ENCODE results near the gene WDR33.
"Not testable (repeated sequence)": the region's sequence is repeated elsewhere in the genome, so short reads cannot be mapped to it uniquely, and the experiment has no call there.

Gene WDR33

DNA sequence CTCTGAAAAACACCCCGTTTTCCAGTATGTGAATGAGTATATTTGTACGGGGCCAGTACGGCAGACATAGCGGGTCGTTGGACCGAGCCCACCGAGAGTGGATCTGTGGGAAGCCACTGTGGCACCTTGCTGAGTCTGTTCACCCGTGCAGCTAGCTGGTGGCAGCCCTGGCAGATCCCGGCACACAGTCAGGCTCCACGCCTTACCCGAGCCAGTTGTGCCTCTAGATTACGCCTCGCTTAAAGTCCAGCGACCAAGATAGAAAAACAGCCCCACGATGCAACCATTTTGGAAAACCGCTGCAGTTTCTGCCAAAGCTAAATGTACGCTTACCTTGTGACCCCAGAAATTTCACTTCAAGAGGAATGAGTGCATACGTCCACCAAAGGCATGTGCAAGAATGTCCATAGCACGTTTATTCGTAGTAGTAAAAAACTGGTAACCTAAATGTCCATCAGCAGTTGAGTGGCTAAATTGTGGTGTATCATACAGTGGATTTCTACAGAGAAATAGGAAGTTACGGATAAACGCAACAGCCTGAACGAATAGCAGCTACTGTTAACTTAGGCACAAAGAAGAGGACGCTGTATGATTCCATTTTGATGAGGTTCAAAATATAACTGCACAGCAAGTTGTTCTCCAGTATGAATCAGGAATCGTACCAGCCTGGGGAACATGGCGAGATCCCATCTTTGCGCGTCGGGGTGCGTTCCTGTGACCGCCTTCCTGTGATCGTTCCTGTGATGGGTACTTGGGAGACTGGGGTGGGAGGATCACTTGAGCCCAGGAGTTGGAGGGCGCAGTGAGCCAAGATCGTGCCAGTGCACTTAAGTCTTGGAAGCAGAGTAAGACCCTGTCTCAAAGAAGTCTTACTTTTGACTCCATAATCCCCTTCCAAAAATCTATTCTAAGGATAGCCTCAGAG, 688 bp upstream of the WDR33 start:
- H3K27me3 ChIP-seq (ENCODE audit: control insufficient read depth, insufficient read depth, low read length): no peaks in the 10 kb centered on the region
- DNase-seq (ENCODE audit: low read depth, low spot score): no peak
- peak overlapping the region; percentile 85; the same call in 1 of the 2 replicates for H3K4me3 ChIP-seq (ENCODE audit: low read length)
- H3K27ac ChIP-seq (ENCODE audit: low read length): no peak overlapping the region
- no CpG with 5 or more reads among the region's 34 CpGs for WGBS (ENCODE audit: insufficient coverage, insufficient read length)
- H3K36me3 ChIP-seq (ENCODE audit: control insufficient read depth, insufficient read depth, low read length): no peaks in the 10 kb centered on the region
- no peaks in the 10 kb centered on the region for H3K4me1 ChIP-seq (ENCODE audit: control insufficient read depth, insufficient read depth, low read length)
- no peaks in the 10 kb centered on the region for H3K9me3 ChIP-seq (ENCODE audit: control insufficient read depth, insufficient read depth, low read length)

DNA sequence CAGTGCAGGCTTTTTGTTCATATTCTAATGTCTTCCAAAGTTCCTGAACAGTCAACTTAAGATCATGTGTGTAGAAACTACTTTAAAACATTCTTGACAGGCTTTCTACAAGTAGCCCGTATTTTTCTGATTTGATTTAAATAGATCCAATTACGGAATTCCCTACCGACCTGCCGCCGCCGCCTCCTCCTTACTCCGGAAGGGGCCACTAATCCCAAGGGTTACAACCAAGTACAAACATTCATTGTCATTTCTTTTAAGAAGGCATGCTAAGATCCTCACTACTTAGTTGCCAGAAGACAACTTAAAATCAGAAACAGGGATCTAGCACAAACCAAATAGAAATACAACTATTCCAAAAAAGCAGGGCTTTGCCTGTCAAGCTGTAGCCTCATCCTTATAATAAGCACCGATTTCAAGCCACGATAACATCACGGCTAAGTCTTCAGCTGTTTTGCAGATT, 784 bp downstream of the WDR33 start:
- DNase-seq (ENCODE audit: low read depth, low spot score): no peak
- Histone ChIP-seq H3K4me3 (ENCODE audit: low read length) (peak overlapping the region; percentile 85; the same call in 1 of the 2 replicates), H3K9me3 (ENCODE audit: control insufficient read depth, insufficient read depth, low read length) (no peaks in the 10 kb centered on the region), H3K27me3 (ENCODE audit: control insufficient read depth, insufficient read depth, low read length) (no peaks in the 10 kb centered on the region), H3K27ac (ENCODE audit: low read length) (no peak overlapping the region), H3K4me1 (ENCODE audit: control insufficient read depth, insufficient read depth, low read length) (no peaks in the 10 kb centered on the region), H3K36me3 (ENCODE audit: control insufficient read depth, insufficient read depth, low read length) (no peaks in the 10 kb centered on the region)
- WGBS (ENCODE audit: insufficient coverage, insufficient read length): no CpG with 5 or more reads among the region's 10 CpGs

- no peaks in the 10 kb centered on the region for H3K36me3 ChIP-seq (ENCODE audit: control insufficient read depth, insufficient read depth, low read length)
- no peak overlapping the region for H3K27ac ChIP-seq (ENCODE audit: low read length)
- no CpG with 5 or more reads among the region's 3 CpGs for WGBS (ENCODE audit: insufficient coverage, insufficient read length)
- H3K27me3 ChIP-seq (ENCODE audit: control insufficient read depth, insufficient read depth, low read length): no peaks in the 10 kb centered on the region
- H3K9me3 ChIP-seq (ENCODE audit: control insufficient read depth, insufficient read depth, low read length): no peaks in the 10 kb centered on the region
- H3K4me1 ChIP-seq (ENCODE audit: control insufficient read depth, insufficient read depth, low read length): no peaks in the 10 kb centered on the region
- no peak for DNase-seq (ENCODE audit: low read depth, low spot score)
- H3K4me3 ChIP-seq (ENCODE audit: low read length): no peak overlapping the region
Observed at GRCh38 chr2:127807678-127808353, 3.2 kb downstream of the WDR33 start.

GRCh38 chr2:127806860-127807259, 4.1 kb downstream of the WDR33 start:
- no CpG with 5 or more reads among the region's 6 CpGs for WGBS (ENCODE audit: insufficient coverage, insufficient read length)
- not testable (repeated sequence) for H3K36me3 ChIP-seq (ENCODE audit: control insufficient read depth, insufficient read depth, low read length); DNase-seq (ENCODE audit: low read depth, low spot score); H3K4me3 ChIP-seq (ENCODE audit: low read length); H3K4me1 ChIP-seq (ENCODE audit: control insufficient read depth, insufficient read depth, low read length); H3K27me3 ChIP-seq (ENCODE audit: control insufficient read depth, insufficient read depth, low read length); H3K9me3 ChIP-seq (ENCODE audit: control insufficient read depth, insufficient read depth, low read length); H3K27ac ChIP-seq (ENCODE audit: low read length)

DNA sequence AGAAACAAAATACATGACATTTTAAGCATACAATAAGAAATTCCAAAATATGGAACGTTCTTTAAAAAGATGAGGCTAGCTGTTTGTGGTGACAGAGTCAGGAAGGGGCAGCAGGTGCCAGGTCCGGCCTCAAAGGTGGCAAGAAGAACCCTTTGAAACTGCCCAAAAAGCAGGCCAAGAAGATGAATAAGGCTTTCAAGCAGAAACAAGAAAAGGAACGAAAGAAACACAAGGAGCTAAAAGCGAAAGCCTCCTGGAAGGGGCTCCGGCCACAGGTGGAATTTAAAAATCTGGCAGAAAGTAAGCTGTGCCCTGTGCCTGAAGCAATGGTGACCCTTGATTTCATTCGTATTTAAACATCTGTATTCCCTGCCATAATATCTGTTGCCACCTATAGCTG, 5.5 kb downstream of the WDR33 start:
- Histone ChIP-seq H3K4me3 (ENCODE audit: low read length) (no peak overlapping the region), H3K27me3 (ENCODE audit: control insufficient read depth, insufficient read depth, low read length) (no peaks in the 10 kb centered on the region), H3K36me3 (ENCODE audit: control insufficient read depth, insufficient read depth, low read length) (no peaks in the 10 kb centered on the region), H3K4me1 (ENCODE audit: control insufficient read depth, insufficient read depth, low read length) (no peaks in the 10 kb centered on the region), H3K27ac (ENCODE audit: low read length) (no peak overlapping the region), H3K9me3 (ENCODE audit: control insufficient read depth, insufficient read depth, low read length) (no peaks in the 10 kb centered on the region)
- WGBS (ENCODE audit: insufficient coverage, insufficient read length): no CpG with 5 or more reads among the region's 6 CpGs
- no peak for DNase-seq (ENCODE audit: low read depth, low spot score)

DNA sequence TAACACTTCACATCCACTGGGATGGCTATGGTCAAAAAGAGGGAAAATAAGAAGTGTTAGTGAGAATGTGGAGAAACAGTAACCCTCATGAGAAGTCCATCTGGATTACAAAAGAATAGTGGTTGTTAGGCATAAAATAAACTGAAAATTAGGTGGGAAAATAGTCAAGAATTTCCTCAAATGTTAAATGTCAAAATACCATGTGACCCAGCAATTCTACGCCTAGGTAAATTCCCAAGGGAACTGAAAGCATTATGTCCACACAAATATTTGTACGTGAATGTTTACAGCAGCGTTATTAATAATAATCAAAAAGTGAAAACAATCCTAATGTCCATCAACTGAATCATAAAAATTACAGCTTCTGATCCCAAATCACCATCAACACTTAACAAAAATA, 11.0 kb downstream of the WDR33 start:
- Histone ChIP-seq H3K4me3 (ENCODE audit: low read length) (no peak overlapping the region), H3K27me3 (ENCODE audit: control insufficient read depth, insufficient read depth, low read length) (no peaks in the 10 kb centered on the region), H3K9me3 (ENCODE audit: control insufficient read depth, insufficient read depth, low read length) (no peaks in the 10 kb centered on the region), H3K36me3 (ENCODE audit: control insufficient read depth, insufficient read depth, low read length) (no peaks in the 10 kb centered on the region), H3K27ac (ENCODE audit: low read length) (no peak overlapping the region), H3K4me1 (ENCODE audit: control insufficient read depth, insufficient read depth, low read length) (no peaks in the 10 kb centered on the region)
- no CpG with 5 or more reads among the region's 3 CpGs for WGBS (ENCODE audit: insufficient coverage, insufficient read length)
- no peak for DNase-seq (ENCODE audit: low read depth, low spot score)

- DNase-seq (ENCODE audit: low read depth, low spot score): no peak
- no peak overlapping the region for H3K27ac ChIP-seq (ENCODE audit: low read length)
- H3K4me3 ChIP-seq (ENCODE audit: low read length): no peak overlapping the region
- no peaks in the 10 kb centered on the region for H3K4me1 ChIP-seq (ENCODE audit: control insufficient read depth, insufficient read depth, low read length)
- H3K36me3 ChIP-seq (ENCODE audit: control insufficient read depth, insufficient read depth, low read length): no peaks in the 10 kb centered on the region
- WGBS (ENCODE audit: insufficient coverage, insufficient read length): no CpG with 5 or more reads among the region's 2 CpGs
- no peaks in the 10 kb centered on the region for H3K27me3 ChIP-seq (ENCODE audit: control insufficient read depth, insufficient read depth, low read length)
- no peaks in the 10 kb centered on the region for H3K9me3 ChIP-seq (ENCODE audit: control insufficient read depth, insufficient read depth, low read length)
Observed at GRCh38 chr2:127796389-127796788, 14.6 kb downstream of the WDR33 start.

- not testable (repeated sequence) for H3K27ac ChIP-seq (ENCODE audit: low read length); H3K9me3 ChIP-seq (ENCODE audit: control insufficient read depth, insufficient read depth, low read length); H3K4me3 ChIP-seq (ENCODE audit: low read length); H3K36me3 ChIP-seq (ENCODE audit: control insufficient read depth, insufficient read depth, low read length); H3K4me1 ChIP-seq (ENCODE audit: control insufficient read depth, insufficient read depth, low read length); H3K27me3 ChIP-seq (ENCODE audit: control insufficient read depth, insufficient read depth, low read length); DNase-seq (ENCODE audit: low read depth, low spot score)
- no CpG with 5 or more reads among the region's 6 CpGs for WGBS (ENCODE audit: insufficient coverage, insufficient read length)
Observed at GRCh38 chr2:127794901-127795300, 16.1 kb downstream of the WDR33 start.

- Histone ChIP-seq H3K27me3 (ENCODE audit: control insufficient read depth, insufficient read depth, low read length) (no peaks in the 10 kb centered on the region), H3K27ac (ENCODE audit: low read length) (no peak overlapping the region), H3K4me1 (ENCODE audit: control insufficient read depth, insufficient read depth, low read length) (no peaks in the 10 kb centered on the region), H3K36me3 (ENCODE audit: control insufficient read depth, insufficient read depth, low read length) (no peaks in the 10 kb centered on the region), H3K4me3 (ENCODE audit: low read length) (no peak overlapping the region), H3K9me3 (ENCODE audit: control insufficient read depth, insufficient read depth, low read length) (no peaks in the 10 kb centered on the region)
- DNase-seq (ENCODE audit: low read depth, low spot score): no peak
- WGBS (ENCODE audit: insufficient coverage, insufficient read length): no CpG with 5 or more reads among the region's 4 CpGs
Observed at GRCh38 chr2:127792805-127793204, 18.2 kb downstream of the WDR33 start.

- no CpG with 5 or more reads among the region's 8 CpGs for WGBS (ENCODE audit: insufficient coverage, insufficient read length)
Observed at GRCh38 chr2:127790694-127791529, 20.1 kb downstream of the WDR33 start.

More at GRCh38 chr2:127790694-127791529, 20.1 kb downstream of the WDR33 start:
- no peak overlapping the region for H3K27ac ChIP-seq (ENCODE audit: low read length)
- no peaks in the 10 kb centered on the region for H3K36me3 ChIP-seq (ENCODE audit: control insufficient read depth, insufficient read depth, low read length)
- no peaks in the 10 kb centered on the region for H3K4me1 ChIP-seq (ENCODE audit: control insufficient read depth, insufficient read depth, low read length)
- no peaks in the 10 kb centered on the region for H3K9me3 ChIP-seq (ENCODE audit: control insufficient read depth, insufficient read depth, low read length)
- no peak for DNase-seq (ENCODE audit: low read depth, low spot score)
- no peak overlapping the region for H3K4me3 ChIP-seq (ENCODE audit: low read length)
- H3K27me3 ChIP-seq (ENCODE audit: control insufficient read depth, insufficient read depth, low read length): no peaks in the 10 kb centered on the region

All from iPS DF 6.9 (cell line).